Stimulated activated effector memory CD8-positive, alpha-beta T cell treated with anti-CD3 and anti-CD28 coated beads, Interleukin-12 subunit alpha, Interleukin-12 subunit beta, amount 100 ng/mL, for 72 hours (primary cell): Measurements from ENCODE around the gene PSD4.

Experiments used
- ATAC-seq: fragments of 150-1000 bp; cut with Tn5 transposase; 2 replicates; pipeline ENCODE4 v1.10.0; 2021
- DNase-seq, 2 donors: peaks; one replicate each; pipeline ENCODE4 v3.0.0; 2021 to 2022; ENCODE audit warnings: low spot score in 2 of 2
- H3K27ac Mint-ChIP-seq: one replicate; pipeline ENCODE4 v1.8.0; 2022; ENCODE audit warnings: mild to moderate bottlenecking, mixed read lengths
- H3K36me3 Mint-ChIP-seq: one replicate; pipeline ENCODE4 v1.8.0; 2022; ENCODE audit warnings: mild to moderate bottlenecking, mixed read lengths
- H3K4me1 Mint-ChIP-seq: one replicate; pipeline ENCODE4 v1.8.0; 2022; ENCODE audit warnings: mixed read lengths
- H3K4me3 Mint-ChIP-seq: one replicate; pipeline ENCODE4 v1.8.0; 2022; ENCODE audit warnings: mild to moderate bottlenecking, mixed read lengths
- H3K9me3 Mint-ChIP-seq: one replicate; pipeline ENCODE4 v1.8.0; 2022; ENCODE audit warnings: mixed read lengths

PSD4 gene

DNA sequence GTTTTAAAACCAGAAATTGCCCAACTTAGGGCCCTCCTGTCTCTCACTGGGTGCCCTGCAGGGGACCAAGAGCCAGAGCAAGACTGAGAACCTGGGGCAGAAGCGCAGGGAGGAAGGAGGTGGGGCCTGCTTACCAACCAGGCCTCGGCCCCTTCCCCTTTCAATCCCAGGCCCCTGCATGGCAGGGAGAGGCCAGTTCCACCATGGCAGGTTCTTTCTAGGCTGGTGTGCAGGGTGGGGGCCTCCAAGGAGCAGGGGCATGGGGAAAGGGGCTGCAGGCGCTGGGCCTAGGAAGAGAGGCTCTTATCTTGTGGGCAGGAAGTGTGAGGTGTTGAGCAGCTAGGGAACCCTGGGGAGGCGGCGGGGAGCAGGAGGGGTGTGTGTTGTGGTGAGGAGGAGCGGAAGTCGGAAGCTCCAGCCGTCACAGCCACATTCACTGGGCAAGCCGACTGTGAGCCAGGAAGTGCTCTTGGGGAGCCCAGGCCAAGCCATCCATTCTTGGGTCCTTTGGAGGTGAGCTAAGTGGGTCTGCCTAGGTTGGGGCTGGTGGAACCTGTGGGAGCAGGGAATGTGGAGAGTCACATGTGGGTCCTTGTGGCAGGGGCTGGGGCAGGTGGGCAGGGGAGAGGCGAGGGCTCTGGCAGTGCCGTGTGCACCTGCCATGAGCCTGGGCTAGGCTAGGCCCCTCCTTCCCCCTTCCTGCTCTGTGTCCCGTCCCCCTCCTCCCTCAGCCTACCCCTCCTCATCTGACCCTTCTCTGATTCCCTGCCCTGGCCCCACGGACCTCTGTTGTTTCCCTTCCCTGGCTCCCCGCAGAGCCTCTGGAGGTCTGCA, at the start of gene PSD4:
Gene PSD4, plus strand, starts transcription at position 430 of the 834 bp plus-strand sequence. CDS start 8,486 bp downstream, outside the sequence.
- peak within 1 kb of the TSS; percentile 92 for H3K27ac Mint-ChIP-seq
- ATAC-seq = peak; percentile 88
- DNase-seq = peak; percentile 70 to 91
- H3K9me3 Mint-ChIP-seq = peaks cover 3% of the 10 kb centered on the region
- peaks cover 73% of the 10 kb centered on the region for H3K4me1 Mint-ChIP-seq
- peak within 1 kb of the TSS; percentile 77 for H3K4me3 Mint-ChIP-seq
- H3K36me3 Mint-ChIP-seq = peaks cover 66% of the 10 kb centered on the region

DNA sequence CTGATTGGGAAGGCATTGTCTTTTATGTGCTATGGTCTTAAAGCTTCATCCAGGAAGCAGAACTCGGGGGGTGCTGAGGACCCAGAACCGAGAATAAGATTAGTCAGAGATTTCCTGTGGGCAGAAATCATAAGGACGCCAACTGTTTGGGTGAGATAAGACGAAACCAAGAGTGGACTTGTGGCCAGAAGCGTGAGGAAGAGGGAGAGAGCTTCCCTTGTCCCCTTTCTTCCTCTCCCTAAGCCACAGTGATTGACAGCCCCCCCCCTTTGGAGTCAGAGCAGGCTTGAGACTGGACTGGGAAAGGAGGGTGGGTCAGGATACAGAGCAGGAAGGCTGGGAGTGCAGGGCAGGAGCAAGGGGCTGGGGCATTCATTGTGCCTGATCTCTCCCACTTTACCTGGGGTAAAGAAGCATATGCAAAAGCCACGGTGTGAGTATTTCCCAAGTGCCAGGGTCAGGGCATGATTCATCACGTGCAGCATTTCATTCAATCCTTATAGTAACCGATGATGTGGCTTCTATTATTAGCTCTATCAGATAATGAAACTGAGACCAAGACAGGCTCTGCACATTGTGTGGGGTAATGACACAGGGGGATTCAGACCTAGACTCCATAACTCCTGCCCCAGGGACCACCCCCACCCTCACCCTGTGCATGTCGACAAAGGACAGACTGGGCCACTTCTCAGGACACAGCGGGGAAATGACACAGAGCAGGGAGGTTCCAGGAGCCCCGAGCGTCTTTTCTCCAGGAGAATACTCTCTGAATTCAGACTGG, 49.4 kb upstream of the PSD4 start:
- no peaks in the 10 kb centered on the region for H3K36me3 Mint-ChIP-seq
- peak overlapping the region; percentile 84 for H3K27ac Mint-ChIP-seq
- peaks cover 53% of the 10 kb centered on the region for H3K4me1 Mint-ChIP-seq
- peak; percentile 70 for ATAC-seq
- H3K9me3 Mint-ChIP-seq = no peaks in the 10 kb centered on the region
- DNase-seq = no peak
- H3K4me3 Mint-ChIP-seq = peak overlapping the region; percentile 58

DNA sequence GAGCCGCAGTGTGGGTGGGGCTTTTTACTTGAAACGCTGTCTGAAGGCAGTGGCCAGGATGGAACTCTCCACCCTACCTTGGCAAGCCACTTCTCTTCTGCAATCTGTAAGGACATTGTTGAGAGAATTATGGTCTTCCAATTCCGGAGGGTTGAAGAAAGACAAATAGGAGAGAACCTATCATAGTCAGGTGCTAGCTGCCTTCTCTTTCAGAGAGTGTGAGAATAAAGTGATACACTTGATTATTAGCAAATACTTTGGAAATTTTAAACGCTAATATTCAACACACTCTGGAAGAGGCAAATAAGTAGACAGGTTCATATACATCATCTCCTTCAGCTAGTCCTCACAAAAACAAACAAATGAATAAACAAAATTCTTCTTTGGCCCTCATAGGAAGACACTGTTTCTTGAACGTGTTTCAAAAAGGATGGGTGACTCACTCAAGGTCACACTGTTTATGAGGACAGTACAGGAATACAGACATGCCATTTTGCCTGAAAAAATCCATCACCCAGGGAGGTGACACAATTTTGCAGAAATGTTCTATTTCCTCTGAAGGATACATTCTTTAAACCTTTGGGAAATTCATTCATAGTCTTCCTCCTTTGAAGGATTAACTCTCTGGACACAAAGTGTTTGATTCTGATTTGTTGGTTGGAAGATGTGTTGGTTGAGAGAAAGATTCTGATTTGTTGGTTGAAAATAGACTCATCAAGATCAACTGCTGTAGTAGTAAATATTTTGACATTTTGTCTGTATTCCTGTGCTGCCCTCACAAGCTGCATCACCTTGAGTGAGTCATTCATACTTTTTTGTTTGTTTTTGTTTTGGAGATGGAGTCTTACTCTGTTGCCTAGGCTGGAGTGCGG, 48.6 kb upstream of the PSD4 start:
- peak overlapping the region; percentile 58 for H3K4me3 Mint-ChIP-seq
- H3K9me3 Mint-ChIP-seq = no peaks in the 10 kb centered on the region
- no peak overlapping the region for H3K27ac Mint-ChIP-seq
- DNase-seq (no peak), ATAC-seq (peak; percentile 43)
- peaks cover 47% of the 10 kb centered on the region for H3K4me1 Mint-ChIP-seq
- H3K36me3 Mint-ChIP-seq = no peaks in the 10 kb centered on the region

DNA sequence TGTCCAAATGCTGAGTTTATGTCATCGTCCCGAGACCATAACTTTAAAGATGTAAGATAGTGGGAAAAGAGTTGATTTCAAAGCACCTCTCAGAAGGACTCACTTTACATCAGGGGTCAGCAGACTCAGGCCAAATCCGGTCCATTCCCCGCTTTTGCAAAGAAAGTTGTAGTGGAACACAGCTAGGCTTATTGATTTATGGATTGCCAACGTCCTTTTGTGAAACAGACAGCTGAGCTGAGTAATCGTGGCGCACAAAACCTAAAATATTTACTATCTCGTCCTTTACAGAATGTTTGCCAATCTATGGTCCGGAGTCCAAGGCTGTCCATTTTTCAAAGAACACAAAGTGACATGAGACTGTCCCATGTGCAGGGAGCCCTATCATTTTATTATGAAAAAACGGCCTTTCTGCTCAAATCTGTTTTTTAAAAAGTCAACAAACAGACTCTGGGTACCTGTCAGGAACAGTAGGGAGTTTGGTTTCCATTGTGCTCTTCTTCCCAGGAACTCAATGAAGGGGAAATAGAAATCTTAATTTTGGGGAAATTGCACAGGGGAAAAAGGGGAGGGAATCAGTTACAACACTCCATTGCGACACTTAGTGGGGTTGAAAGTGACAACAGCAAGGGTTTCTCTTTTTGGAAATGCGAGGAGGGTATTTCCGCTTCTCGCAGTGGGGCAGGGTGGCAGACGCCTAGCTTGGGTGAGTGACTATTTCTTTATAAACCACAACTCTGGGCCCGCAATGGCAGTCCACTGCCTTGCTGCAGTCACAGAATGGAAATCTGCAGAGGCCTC, 46.7 kb upstream of the PSD4 start, which contains the start of gene IL1RN:
Gene IL1RN, plus strand, starts transcription at position 754 of the 801 bp plus-strand sequence. Its CDS starts 27 bp downstream, at position 781.
- Mint-ChIP-seq H3K4me3 (no peak within 1 kb of the TSS), H3K4me1 (peaks cover 38% of the 10 kb centered on the region), H3K9me3 (no peaks in the 10 kb centered on the region), H3K27ac (peak within 1 kb of the TSS; percentile 43), H3K36me3 (no peaks in the 10 kb centered on the region)
- ATAC-seq (peak; percentile 47), DNase-seq (peak in 1 of 2 donors; percentile 52)

DNA sequence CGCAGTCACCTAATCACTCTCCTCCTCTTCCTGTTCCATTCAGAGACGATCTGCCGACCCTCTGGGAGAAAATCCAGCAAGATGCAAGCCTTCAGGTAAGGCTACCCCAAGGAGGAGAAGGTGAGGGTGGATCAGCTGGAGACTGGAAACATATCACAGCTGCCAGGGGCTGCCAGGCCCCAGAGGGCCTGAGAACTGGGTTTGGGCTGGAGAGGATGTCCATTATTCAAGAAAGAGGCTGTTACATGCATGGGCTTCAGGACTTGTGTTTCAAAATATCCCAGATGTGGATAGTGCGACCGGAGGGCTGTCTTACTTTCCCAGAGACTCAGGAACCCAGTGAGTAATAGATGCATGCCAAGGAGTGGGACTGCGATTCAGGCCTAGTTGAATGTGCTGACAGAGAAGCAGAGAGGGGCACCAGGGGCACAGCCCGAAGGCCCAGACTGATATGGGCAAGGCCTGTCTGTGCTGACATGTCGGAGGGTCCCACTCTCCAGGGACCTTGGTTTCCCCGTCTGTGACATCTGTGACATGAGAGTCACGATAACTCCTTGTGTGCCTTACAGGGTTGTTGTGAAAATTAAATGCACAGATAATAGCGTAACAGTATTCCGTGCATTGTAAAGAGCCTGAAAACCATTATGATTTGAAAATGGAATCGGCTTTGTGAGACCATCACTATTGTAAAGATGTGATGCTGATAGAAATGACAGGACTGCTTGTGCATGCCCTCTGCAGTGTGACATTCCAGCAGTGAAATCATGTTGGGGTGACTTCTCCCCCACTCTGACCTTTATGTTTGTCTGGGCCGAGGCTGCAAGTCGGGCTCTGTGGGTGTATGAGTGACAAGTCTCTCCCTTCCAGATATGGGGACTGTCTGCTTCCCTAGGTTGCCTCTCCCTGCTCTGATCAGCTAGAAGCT, 45.9 kb upstream of the PSD4 start:
- no peak overlapping the region for H3K4me3 Mint-ChIP-seq
- no peaks in the 10 kb centered on the region for H3K9me3 Mint-ChIP-seq
- no peaks in the 10 kb centered on the region for H3K36me3 Mint-ChIP-seq
- DNase-seq (peak in 1 of 2 donors; percentile 45), ATAC-seq (no peak)
- H3K27ac Mint-ChIP-seq = peak overlapping the region; percentile 43
- H3K4me1 Mint-ChIP-seq = peaks cover 38% of the 10 kb centered on the region

DNA sequence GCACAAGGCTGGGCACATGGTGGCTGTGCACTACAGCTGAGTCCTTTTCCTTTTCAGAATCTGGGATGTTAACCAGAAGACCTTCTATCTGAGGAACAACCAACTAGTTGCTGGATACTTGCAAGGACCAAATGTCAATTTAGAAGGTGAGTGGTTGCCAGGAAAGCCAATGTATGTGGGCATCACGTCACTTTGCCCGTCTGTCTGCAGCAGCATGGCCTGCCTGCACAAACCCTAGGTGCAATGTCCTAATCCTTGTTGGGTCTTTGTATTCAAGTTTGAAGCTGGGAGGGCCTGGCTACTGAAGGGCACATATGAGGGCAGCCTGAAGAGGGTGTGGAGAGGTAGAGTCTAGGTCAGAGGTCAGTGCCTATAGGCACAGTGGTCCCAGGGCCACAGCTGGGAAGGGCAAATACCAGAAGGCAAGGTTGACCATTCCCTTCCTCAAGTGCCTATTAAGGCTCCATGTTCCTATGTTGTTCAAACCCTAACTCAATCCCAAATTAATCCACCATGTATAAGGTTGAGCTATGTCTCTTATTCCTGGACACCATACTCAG, 44.2 kb upstream of the PSD4 start:
- ATAC-seq = no peak
- Mint-ChIP-seq H3K36me3 (no peaks in the 10 kb centered on the region), H3K27ac (no peak overlapping the region), H3K4me3 (no peak overlapping the region), H3K9me3 (no peaks in the 10 kb centered on the region), H3K4me1 (peaks cover 25% of the 10 kb centered on the region)
- peak in 1 of 2 donors; percentile 43 for DNase-seq

DNA sequence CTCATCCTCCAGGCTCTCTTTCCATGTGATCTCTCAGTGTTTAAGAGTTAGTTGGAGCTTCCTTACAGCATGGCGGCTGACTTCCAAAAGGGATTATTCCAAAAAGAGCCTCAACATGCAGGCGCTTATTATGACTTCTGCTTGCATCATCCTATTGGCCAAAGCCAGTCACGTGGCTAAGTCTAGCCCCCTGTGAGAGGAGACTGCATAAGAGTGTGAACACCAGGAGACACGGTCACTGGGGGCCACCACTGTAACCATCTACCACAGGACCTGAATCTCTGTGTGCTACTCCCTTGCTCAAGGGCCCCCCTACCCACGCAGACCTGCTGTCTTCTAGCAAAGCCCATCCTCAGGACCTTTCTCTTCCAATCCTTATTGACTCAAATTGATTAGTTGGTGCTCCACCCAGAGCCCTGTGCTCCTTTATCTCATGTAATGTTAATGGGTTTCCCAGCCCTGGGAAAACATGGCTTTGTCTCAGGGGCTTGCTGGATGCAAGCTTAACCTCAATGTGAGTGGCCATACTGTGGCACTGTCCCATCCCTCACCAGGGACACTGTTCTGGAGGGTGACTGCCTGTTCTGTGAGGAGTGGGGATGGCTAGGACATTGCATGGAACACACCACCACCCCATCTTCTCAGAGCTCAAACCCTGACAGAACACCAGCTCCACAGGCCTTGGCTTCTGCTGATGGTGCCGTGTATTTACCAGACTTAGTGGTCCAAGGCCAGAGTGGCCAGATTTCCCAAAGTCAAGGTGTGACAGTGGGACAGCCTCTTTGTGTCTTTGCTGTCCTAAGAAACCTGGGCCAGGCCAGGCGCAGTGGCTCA, 42.2 kb upstream of the PSD4 start:
- no peak overlapping the region for H3K27ac Mint-ChIP-seq
- peaks cover 12% of the 10 kb centered on the region for H3K4me1 Mint-ChIP-seq
- ATAC-seq (no peak), DNase-seq (peak in 1 of 2 donors; percentile 40)
- H3K4me3 Mint-ChIP-seq = no peak overlapping the region
- no peaks in the 10 kb centered on the region for H3K36me3 Mint-ChIP-seq
- no peaks in the 10 kb centered on the region for H3K9me3 Mint-ChIP-seq

DNA sequence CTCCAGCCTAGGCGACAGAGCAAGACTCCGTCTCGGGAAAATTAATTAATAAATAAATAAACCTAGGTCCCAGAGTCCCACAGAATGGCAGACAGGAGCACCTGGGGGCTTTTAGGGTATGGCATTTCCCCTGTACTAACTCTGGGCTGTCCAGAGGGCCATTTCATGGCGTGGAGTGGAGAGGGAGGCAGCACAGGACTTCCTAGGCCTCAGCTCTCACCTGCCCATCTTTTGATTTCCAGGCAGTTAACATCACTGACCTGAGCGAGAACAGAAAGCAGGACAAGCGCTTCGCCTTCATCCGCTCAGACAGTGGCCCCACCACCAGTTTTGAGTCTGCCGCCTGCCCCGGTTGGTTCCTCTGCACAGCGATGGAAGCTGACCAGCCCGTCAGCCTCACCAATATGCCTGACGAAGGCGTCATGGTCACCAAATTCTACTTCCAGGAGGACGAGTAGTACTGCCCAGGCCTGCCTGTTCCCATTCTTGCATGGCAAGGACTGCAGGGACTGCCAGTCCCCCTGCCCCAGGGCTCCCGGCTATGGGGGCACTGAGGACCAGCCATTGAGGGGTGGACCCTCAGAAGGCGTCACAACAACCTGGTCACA, 41.3 kb upstream of the PSD4 start:
- Mint-ChIP-seq H3K36me3 (no peaks in the 10 kb centered on the region), H3K27ac (peak overlapping the region; percentile 68), H3K9me3 (no peaks in the 10 kb centered on the region), H3K4me1 (peaks cover 11% of the 10 kb centered on the region), H3K4me3 (no peak overlapping the region)
- peak in 1 of 2 donors; percentile 39 for DNase-seq
- ATAC-seq = no peak

DNA sequence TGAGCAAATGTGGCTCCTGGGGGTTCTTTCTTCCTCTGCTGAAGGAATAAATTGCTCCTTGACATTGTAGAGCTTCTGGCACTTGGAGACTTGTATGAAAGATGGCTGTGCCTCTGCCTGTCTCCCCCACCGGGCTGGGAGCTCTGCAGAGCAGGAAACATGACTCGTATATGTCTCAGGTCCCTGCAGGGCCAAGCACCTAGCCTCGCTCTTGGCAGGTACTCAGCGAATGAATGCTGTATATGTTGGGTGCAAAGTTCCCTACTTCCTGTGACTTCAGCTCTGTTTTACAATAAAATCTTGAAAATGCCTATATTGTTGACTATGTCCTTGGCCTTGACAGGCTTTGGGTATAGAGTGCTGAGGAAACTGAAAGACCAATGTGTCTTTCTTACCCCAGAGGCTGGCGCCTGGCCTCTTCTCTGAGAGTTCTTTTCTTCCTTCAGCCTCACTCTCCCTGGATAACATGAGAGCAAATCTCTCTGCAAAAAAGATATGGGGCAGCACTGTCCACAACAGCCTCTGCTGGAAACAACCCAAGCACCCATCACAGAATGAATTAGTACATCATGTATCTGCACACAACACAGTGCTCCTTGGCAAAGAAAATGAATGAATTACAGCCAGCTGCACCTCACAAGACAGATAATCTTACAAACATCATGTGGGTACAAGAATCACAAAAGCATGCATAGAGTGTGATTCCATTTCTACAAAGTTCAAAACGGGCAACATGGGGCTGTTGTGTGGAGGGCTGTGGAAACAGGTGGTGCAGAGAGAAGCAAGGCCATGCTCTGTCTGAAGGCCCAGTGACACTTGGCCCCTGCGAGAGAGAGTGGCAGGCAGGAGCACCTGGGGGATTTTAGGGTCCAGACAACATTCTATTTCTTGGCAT, 39.8 kb upstream of the PSD4 start:
- Mint-ChIP-seq H3K27ac (peak overlapping the region; percentile 68), H3K4me1 (peaks cover 20% of the 10 kb centered on the region), H3K9me3 (no peaks in the 10 kb centered on the region), H3K4me3 (no peak overlapping the region), H3K36me3 (no peaks in the 10 kb centered on the region)
- no peak for ATAC-seq
- peak in 1 of 2 donors; percentile 44 for DNase-seq

DNA sequence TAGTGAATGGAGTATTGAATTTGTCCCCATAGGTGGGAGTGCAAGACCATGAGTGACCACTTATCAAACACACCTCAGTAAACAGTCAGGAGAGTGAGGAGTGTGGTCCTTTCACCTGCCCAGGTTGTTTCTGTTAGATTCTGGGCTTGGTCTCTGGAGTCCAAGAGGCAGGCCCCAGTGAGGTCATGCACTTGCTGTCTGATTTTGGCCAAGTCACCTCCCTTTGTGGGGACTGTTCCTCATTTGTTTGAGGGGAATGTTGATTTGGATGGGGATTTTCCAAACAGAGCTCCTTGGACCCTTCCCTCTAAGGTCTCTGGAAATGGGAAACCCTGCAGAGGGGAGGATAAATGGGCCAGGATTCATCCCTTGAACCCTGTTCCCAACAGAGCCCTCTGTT, 39.1 kb upstream of the PSD4 start:
- H3K4me1 Mint-ChIP-seq = peaks cover 22% of the 10 kb centered on the region
- H3K27ac Mint-ChIP-seq = no peak overlapping the region
- no peak for DNase-seq
- H3K9me3 Mint-ChIP-seq = no peaks in the 10 kb centered on the region
- no peak overlapping the region for H3K4me3 Mint-ChIP-seq
- H3K36me3 Mint-ChIP-seq = no peaks in the 10 kb centered on the region
- ATAC-seq = no peak

DNA sequence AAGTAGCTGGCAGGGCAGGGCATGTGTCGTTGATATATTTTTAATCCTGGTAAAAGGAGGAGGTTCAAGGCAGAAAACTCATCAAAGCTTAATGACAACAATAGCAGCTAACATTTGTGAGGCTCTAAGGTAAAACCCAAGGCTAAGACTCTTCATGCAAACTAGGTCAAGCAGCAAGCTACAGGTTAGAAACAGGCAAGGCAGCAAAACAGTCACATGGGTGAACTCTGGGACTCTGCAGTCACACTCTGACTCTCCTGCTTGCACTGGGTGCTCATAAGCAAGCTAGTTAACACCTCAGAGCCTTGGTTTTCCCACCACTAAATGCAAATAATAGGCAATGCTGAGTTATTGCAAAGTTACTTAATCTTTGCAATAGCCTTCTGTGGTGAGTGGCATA, 38.5 kb upstream of the PSD4 start:
- Mint-ChIP-seq H3K36me3 (no peaks in the 10 kb centered on the region), H3K27ac (no peak overlapping the region), H3K4me3 (no peak overlapping the region), H3K9me3 (no peaks in the 10 kb centered on the region), H3K4me1 (peaks cover 22% of the 10 kb centered on the region)
- ATAC-seq (peak; percentile 51), DNase-seq (peak in 1 of 2 donors; percentile 46)
